Bronchial epithelial cell (primary cell): Measurements from ENCODE around the gene SRGAP1. TPM values are rescaled to one million over a fixed set of nuclear protein-coding genes. Genes with fewer than 3 reads are reported as not detected.
A peak's percentile ranks its signal among the peaks of the same experiment; 100 is the strongest.
"Not testable (repeated sequence)": the region's sequence is repeated elsewhere in the genome, so short reads cannot be mapped to it uniquely, and the experiment has no call there.

Experiments used
- DNase-seq: peaks from one replicate; pipeline ENCODE4 v3.0.0-alpha.2; 2010; ENCODE audit warnings: low read depth
- FAIRE-seq: peaks from 2 replicates; lab custom pipeline; 2011; peaks lifted over from hg19 to GRCh38; lab: Jason Lieb, UNC
- H3K27me3 ChIP-seq: 2 replicates; pipeline ENCODE4 v1.5.1; 2011; ENCODE audit warnings: low read length; ENCODE audit not compliant: control insufficient read depth, insufficient read depth
- H3K36me3 ChIP-seq: 2 replicates; pipeline ENCODE4 v1.5.1; 2011; ENCODE audit warnings: low read length; ENCODE audit not compliant: control insufficient read depth, insufficient read depth
- H3K4me3 ChIP-seq: 2 replicates; pipeline ENCODE4 v1.5.1; 2011; ENCODE audit warnings: mild to moderate bottlenecking, low read depth, low read length, control low read depth
- CTCF ChIP-seq: IDR thresholded peaks from 2 replicates; pipeline ENCODE4 v1.5.1; 2011; ENCODE audit warnings: mild to moderate bottlenecking, moderate library complexity, low read length, control low read depth, inconsistent platforms; ENCODE audit not compliant: insufficient read depth, severe bottlenecking
- total RNA-seq: library from RNA; depleted of rRNA; stranded (reverse); fragments of >200 nt; gene quantifications from 2 replicates; pipeline ENCODE4 v1.2.1, GENCODE V29; 2014

Gene SRGAP1
- total RNA-seq, 1 donor from 2014 or later, result 4.5 TPM

DNA sequence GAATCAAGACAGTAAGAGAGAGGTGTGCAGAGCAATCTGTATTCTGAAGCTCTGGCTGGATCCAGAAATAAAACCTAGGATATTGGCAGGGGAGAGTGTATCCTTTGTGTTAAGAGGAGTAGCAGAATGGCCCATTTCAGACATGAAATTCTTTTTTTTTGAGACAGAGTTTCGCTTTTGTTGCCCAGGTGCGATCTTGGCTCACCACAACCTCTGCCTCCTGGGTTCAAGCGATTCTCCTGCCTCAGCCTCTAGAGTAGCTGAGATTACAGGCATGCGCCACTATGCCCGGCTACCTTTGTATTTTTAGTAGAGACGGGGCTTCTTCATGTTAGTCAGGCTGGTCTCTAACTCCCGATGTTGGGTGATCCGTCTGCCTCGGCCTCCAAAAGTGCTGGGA is 6.1 kb upstream of the SRGAP1 start:
- Histone ChIP-seq H3K27me3 (no peaks in the 10 kb centered on the region), H3K36me3 (no peaks in the 10 kb centered on the region), H3K4me3 (no peak overlapping the region)
- DNase-seq (no peak), FAIRE-seq (no peak)
- TF ChIP-seq CTCF, result no peak

DNA sequence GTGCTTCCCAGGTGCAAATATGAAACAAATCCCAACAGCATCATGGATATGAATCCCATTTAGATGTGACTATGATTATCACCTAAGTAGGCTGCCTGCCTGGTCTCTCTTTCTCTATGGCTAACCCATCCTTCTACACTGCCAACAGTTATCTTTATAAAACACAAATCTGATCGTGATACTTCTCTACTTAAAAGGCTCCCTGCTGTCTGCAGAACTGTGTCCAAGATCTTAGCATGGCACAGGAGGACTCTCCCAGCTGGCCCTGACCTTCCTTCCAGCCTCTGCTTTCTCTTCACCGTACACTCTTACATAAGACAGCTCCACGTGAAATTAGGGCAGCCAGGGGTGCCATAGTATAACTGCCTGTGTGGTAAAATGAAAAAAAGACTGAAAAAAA is 3.5 kb upstream of the SRGAP1 start:
- H3K36me3 ChIP-seq, result no peaks in the 10 kb centered on the region
- no peak for TF ChIP-seq CTCF
- FAIRE-seq, result no peak
- DNase-seq, result no peak
- H3K27me3 ChIP-seq, result no peaks in the 10 kb centered on the region
- H3K4me3 ChIP-seq, result no peak overlapping the region

GRCh38 chr12:63841571-63841970 is 2.9 kb upstream of the SRGAP1 start:
- no peak for TF ChIP-seq CTCF
- H3K4me3 ChIP-seq, result no peak overlapping the region
- H3K36me3 ChIP-seq, result no peaks in the 10 kb centered on the region
- no peak for DNase-seq
- no peak for FAIRE-seq
- H3K27me3 ChIP-seq, result no peaks in the 10 kb centered on the region

GRCh38 chr12:63842750-63843149 is 1.8 kb upstream of the SRGAP1 start:
- not testable (repeated sequence) for H3K36me3 ChIP-seq, H3K4me3 ChIP-seq, FAIRE-seq

GRCh38 chr12:63843254-63843720 is 1.2 kb upstream of the SRGAP1 start:
- TF ChIP-seq CTCF, result no peak
- peak overlapping the region; percentile 94 for H3K4me3 ChIP-seq
- H3K27me3 ChIP-seq, result no peaks in the 10 kb centered on the region
- no peak for DNase-seq
- H3K36me3 ChIP-seq, result no peaks in the 10 kb centered on the region
- FAIRE-seq, result no peak

More at GRCh38 chr12:63842750-63843149, 1.8 kb upstream of the SRGAP1 start:
- not testable (repeated sequence) for H3K27me3 ChIP-seq, DNase-seq

DNA sequence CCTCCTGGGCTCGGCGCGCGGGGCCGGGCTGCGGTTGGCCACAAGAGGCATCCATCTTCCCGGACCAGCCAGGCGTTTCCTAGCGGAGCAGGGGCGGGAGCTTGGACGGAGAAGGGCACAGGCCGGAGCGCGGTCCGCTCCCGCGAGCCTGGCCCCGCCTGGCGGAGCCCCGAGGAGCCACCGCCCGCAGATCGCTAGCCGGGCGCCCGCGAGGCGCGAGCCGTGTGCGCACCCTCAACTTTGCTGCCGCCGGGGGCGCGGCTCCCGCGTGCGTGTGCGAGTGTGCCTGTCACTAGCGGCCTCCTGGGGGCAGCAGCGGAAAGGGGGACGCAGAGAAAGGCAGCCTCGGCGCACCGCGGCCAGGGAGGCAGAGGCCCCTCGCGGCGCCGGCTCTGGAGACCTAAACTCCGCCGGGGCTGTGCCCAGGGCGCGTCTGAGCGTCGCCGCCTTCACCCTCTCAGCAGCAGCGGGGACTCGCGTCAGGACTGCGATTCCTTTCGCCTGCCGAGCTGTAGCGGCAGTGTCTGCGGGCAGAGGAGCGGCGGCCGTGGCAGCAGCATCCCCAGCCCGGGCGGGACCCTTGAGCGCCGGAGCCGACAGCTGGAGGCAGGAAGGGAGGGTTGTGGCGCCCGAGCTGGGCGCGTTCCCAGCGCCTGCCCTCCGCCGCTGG is 644 bp upstream of the SRGAP1 start:
- H3K27me3 ChIP-seq, result no peaks in the 10 kb centered on the region
- FAIRE-seq (no peak), DNase-seq (peak; percentile 79)
- H3K36me3 ChIP-seq, result no peaks in the 10 kb centered on the region
- peak; percentile 96 for TF ChIP-seq CTCF
- H3K4me3 ChIP-seq, result peak overlapping the region; percentile 94
